Ishikawa (cell line): ENCODE data around the gene TMEM89.

ENCODE experiments used
- CEBPB ChIP-seq: IDR thresholded peaks from 2 replicates; pipeline ENCODE4 v1.6.1; 2012
- CREB1 ChIP-seq: IDR thresholded peaks from 2 replicates; pipeline ENCODE4 v1.6.1; 2012; ENCODE audit warnings: low read depth
- NFIC ChIP-seq: IDR thresholded peaks from 2 replicates; pipeline ENCODE4 v1.6.1; 2012
- RAD21 ChIP-seq: IDR thresholded peaks from 2 replicates; pipeline ENCODE4 v1.6.1; 2012; ENCODE audit warnings: low read depth
- TAF1 ChIP-seq: IDR thresholded peaks from 2 replicates; pipeline ENCODE4 v1.6.1; 2012; ENCODE audit warnings: low read depth, mild to moderate bottlenecking
- TCF12 ChIP-seq: IDR thresholded peaks from 2 replicates; pipeline ENCODE4 v1.6.1; 2012; ENCODE audit warnings: low read depth
- YY1 ChIP-seq: IDR thresholded peaks from 2 replicates; pipeline ENCODE4 v1.6.1; 2012; ENCODE audit warnings: low read depth
- ZBTB7A ChIP-seq: IDR thresholded peaks from 2 replicates; pipeline ENCODE4 v1.6.1; 2012; ENCODE audit warnings: low read depth
- TF ChIP-seq, protein P1 (sequence below): IDR thresholded peaks from 2 replicates; pipeline ENCODE4 v1.6.1; 2012; ENCODE audit warnings: low read depth, mild to moderate bottlenecking

DNA sequence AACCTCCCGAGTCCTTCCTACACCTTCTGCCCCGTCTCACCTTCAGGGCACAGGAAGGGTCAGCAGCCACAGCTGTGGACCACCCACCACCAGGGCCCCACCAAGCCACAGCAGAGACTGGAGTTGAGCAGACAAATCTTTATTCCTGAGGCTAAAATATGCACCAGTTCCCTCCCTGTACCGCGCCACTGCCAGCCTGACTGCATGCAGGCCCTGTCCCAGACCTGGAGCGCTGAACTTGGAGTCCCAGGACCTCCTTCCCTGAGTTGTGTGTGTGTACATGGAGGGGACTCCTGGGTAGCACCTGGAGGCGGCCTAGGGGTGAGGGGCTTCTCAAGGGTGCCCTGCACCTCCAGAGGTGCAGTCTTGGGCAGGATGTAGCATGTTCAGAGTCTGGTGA lies 4.0 kb upstream of the TMEM89 start:
- no peak for TF ChIP-seq CREB1
- TF ChIP-seq TCF12 = no peak
- TF ChIP-seq YY1 = no peak
- TF ChIP-seq, protein P1, sequence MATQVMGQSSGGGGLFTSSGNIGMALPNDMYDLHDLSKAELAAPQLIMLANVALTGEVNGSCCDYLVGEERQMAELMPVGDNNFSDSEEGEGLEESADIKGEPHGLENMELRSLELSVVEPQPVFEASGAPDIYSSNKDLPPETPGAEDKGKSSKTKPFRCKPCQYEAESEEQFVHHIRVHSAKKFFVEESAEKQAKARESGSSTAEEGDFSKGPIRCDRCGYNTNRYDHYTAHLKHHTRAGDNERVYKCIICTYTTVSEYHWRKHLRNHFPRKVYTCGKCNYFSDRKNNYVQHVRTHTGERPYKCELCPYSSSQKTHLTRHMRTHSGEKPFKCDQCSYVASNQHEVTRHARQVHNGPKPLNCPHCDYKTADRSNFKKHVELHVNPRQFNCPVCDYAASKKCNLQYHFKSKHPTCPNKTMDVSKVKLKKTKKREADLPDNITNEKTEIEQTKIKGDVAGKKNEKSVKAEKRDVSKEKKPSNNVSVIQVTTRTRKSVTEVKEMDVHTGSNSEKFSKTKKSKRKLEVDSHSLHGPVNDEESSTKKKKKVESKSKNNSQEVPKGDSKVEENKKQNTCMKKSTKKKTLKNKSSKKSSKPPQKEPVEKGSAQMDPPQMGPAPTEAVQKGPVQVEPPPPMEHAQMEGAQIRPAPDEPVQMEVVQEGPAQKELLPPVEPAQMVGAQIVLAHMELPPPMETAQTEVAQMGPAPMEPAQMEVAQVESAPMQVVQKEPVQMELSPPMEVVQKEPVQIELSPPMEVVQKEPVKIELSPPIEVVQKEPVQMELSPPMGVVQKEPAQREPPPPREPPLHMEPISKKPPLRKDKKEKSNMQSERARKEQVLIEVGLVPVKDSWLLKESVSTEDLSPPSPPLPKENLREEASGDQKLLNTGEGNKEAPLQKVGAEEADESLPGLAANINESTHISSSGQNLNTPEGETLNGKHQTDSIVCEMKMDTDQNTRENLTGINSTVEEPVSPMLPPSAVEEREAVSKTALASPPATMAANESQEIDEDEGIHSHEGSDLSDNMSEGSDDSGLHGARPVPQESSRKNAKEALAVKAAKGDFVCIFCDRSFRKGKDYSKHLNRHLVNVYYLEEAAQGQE = no peak
- no peak for TF ChIP-seq TAF1
- TF ChIP-seq NFIC = no peak
- TF ChIP-seq CEBPB = no peak
- TF ChIP-seq ZBTB7A = no peak
- TF ChIP-seq RAD21 = no peak
